Right atrium auricular region (tissue), 2 donors: ENCODE data around the gene PCDHA13. TPM values are rescaled to one million over a fixed set of nuclear protein-coding genes. Genes with fewer than 3 reads are reported as not detected.
A peak's percentile ranks its signal among the peaks of the same experiment; 100 is the strongest.

Experiments used
- DNase-seq: peaks from one replicate; pipeline ENCODE4 v3.0.0-alpha.2; 2019; ENCODE audit warnings: low spot score
- H3K27ac ChIP-seq, 2 donors: fragments of 200-600 bp; sonication (generic); 1 replicate in 1 of 2; 2 replicates in 1 of 2; pipeline ENCODE4 v1.5.1; 2016 to 2019
- H3K27me3 ChIP-seq, 2 donors: fragments of 200-600 bp; sonication (generic); one replicate each; pipeline versions ENCODE4 v1.5.1 to v1.6.0; 2017 to 2019
- H3K36me3 ChIP-seq: fragments of 200-600 bp; sonication (generic); one replicate; pipeline ENCODE4 v1.5.1; 2016
- H3K4me1 ChIP-seq, 2 donors: fragments of 200-600 bp; sonication (generic); one replicate each; pipeline versions ENCODE4 v1.5.1 to v1.6.0; 2017 to 2019
- H3K4me3 ChIP-seq, 2 donors: fragments of 200-600 bp; sonication (generic); 1 replicate in 1 of 2; 2 replicates in 1 of 2; pipeline ENCODE4 v1.5.1; 2017 to 2019; ENCODE audit warnings: mild to moderate bottlenecking in 1 of 2, moderate library complexity in 1 of 2
- H3K9me3 ChIP-seq, 2 donors: fragments of 200-600 bp; sonication (generic); one replicate each; pipeline ENCODE4 v1.5.1; 2019
- CTCF ChIP-seq, 2 donors: fragments of 200-600 bp; sonication (generic); IDR thresholded peaks; one replicate each; pipeline ENCODE4 v1.5.1; 2019; ENCODE audit warnings: antibody characterized with exemption in 2 of 2
- total RNA-seq, 2 donors: library from RNA; depleted of rRNA; stranded (reverse); fragments of >200 nt; gene quantifications; one replicate each; pipeline ENCODE4 v1.1.0, GENCODE V29; 2016

The PCDHA13 gene
- total RNA-seq, 2 donors from 2014 or later = 0.15 to 0.39 TPM

DNA sequence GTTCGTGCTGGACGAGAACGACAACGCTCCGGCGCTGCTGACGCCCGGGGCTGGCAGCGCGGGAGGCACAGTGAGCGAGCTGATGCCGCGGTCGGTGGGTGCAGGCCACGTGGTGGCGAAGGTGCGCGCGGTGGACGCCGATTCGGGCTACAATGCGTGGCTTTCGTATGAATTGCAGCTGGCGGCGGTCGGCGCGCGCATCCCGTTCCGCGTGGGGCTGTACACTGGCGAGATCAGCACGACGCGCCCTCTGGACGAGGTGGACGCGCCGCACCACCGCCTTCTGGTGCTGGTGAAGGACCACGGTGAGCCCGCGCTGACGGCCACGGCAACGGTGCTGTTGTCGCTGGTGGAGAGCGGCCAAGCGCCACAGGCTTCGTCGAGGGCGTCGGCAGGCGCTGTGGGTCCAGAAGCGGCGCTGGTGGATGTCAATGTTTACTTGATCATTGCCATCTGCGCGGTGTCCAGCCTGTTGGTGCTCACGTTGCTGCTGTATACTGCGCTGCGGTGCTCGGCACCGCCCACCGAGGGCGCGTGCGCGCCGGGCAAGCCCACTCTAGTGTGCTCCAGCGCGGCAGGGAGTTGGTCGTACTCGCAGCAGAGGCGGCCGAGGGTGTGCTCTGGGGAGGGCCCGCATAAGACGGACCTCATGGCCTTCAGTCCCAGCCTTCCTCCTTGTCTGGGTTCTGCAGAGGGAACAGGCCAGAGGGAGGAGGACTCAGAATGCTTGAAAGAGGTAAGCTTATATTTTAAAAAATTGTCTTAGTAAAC, 2.2 kb downstream of the PCDHA13 start:
- H3K4me1 ChIP-seq = no peaks in the 10 kb centered on the region
- DNase-seq = no peak
- TF ChIP-seq CTCF (IDR thresholded peaks at IDR 0.05) = no peak
- H3K27ac ChIP-seq = no peak overlapping the region
- H3K9me3 ChIP-seq = peaks cover 0 to 42% of the 10 kb centered on the region in 2 donors
- H3K36me3 ChIP-seq = no peaks in the 10 kb centered on the region
- H3K27me3 ChIP-seq = no peaks in the 10 kb centered on the region
- H3K4me3 ChIP-seq = no peak overlapping the region

- peaks cover 3 to 11% of the 10 kb centered on the region in 2 donors for H3K9me3 ChIP-seq
- no peak for DNase-seq
Measured at GRCh38 chr5:140916325-140916724, 34.4 kb downstream of the PCDHA13 start.

DNA sequence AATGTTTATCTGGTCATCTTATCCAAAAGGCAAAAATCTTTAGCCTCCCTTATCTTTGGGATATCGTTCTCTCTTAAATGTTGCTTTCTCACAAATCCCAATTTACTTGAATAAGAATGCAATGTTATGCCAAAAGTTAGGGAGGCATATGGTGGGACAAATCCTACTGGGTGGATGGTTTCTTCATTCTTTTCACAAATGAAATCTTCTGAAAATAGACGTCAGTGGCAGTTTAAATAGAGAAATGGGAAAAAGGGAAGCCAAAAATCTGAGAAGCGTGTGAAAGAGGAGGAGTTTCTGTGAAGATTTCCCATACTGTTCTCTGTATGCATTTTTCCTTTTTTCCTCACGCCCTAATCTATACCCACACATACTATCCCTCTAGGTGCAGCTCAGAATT, 41.7 kb downstream of the PCDHA13 start:
- Histone ChIP-seq H3K4me1 (peaks cover 0 to 19% of the 10 kb centered on the region in 2 donors), H3K36me3 (no peaks in the 10 kb centered on the region), H3K27ac (no peak overlapping the region), H3K4me3 (no peak overlapping the region), H3K27me3 (no peaks in the 10 kb centered on the region), H3K9me3 (no peaks in the 10 kb centered on the region)
- TF ChIP-seq CTCF (IDR thresholded peaks at IDR 0.05) = no peak
- DNase-seq = no peak

More at GRCh38 chr5:140916325-140916724, 34.4 kb downstream of the PCDHA13 start:
- Histone ChIP-seq H3K27me3 (no peaks in the 10 kb centered on the region), H3K27ac (no peak overlapping the region), H3K4me1 (no peaks in the 10 kb centered on the region), H3K36me3 (no peaks in the 10 kb centered on the region), H3K4me3 (no peak overlapping the region)
- TF ChIP-seq CTCF (IDR thresholded peaks at IDR 0.05) = no peak

DNA sequence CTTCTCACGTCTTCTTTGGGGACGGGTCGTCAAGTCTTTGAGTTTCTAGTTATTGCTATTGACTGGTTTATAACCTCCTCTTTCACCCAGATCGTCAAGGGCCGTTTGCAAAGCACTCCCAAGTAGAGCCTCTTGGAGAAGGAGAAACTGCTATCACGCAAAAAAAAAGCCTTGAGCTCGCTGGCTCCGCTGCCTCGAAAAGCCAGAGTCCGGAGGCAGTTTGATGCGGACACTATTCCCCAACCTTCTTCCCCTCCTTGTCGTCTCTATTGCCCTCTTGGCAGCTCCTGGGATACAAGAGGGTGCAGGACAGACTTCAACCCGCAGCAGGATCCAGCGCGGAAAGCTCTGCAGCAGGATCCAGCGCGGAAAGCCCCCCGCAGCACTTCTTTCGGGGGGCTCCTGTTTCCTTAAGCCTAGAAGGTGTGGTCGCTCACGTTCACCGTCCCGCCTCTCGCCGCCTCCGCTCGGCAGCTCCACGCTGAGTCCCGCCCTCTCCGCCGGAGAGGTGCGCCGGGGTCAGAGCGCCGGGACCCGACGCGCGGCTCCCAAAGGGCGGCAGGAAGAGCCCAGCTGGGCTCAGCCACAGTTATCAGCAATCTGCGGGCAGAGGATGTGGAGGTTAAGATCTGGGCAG, 44.0 kb downstream of the PCDHA13 start, which contains the start of gene PCDHAC1:
Gene PCDHAC1, plus strand, starts transcription at position 494 of the 637 bp plus-strand sequence. CDS start 594 bp downstream, outside the sequence.
- DNase-seq = no peak
- TF ChIP-seq CTCF (IDR thresholded peaks at IDR 0.05) = no peak
- Histone ChIP-seq H3K36me3 (no peaks in the 10 kb centered on the region), H3K27ac (no peak within 1 kb of the TSS), H3K4me3 (peak within 1 kb of the TSS; percentile 34 to 53), H3K9me3 (no peaks in the 10 kb centered on the region), H3K27me3 (no peaks in the 10 kb centered on the region), H3K4me1 (peaks cover 0 to 19% of the 10 kb centered on the region in 2 donors)

DNA sequence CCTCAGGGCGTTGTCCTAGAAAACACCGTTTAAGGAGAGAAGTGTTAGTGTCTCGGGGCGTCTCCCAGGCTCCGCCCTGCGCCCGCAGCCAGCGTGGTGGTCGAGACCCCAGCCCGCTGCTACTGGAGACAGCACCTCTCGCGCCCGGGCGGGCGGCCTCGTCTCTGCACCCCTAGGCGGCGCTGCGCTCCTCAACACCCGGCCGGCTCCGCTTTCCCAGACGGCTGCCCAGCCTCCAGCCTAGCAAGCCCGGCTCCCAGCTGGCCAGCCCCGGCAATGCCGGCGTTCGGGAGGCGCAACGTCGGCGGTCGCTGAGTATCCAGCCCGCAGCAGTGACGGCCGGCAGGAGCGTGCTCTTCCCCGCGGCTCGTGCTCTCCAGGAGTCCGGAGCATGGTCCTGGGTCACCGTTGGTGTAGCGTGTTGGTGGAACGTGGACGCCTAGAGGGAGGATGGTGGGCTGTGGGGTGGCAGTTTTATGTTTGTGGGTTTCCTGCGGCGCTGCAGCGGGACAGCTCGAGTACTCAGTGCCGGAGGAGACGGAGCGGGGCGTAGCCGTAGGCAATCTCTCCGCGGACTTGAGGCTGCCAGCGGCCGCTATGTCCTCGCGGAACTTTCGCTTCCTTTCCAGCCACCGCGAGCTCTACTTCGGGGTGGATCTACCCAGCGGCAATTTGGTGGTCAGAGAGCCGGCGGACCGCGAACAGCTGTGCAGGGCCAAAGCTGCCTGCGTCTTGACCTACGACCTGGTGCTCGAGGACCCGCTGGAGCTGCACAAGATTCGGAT, 44.7 kb downstream of the PCDHA13 start:
- Histone ChIP-seq H3K4me3 (peak overlapping the region; percentile 34 to 53), H3K27ac (no peak overlapping the region), H3K27me3 (no peaks in the 10 kb centered on the region), H3K36me3 (no peaks in the 10 kb centered on the region), H3K9me3 (no peaks in the 10 kb centered on the region), H3K4me1 (peaks cover 0 to 19% of the 10 kb centered on the region in 2 donors)
- DNase-seq = peak; percentile 70
- peak; percentile 57 to 80 for TF ChIP-seq CTCF (IDR thresholded peaks at IDR 0.05)
